Measurements from ENCODE around the gene PMF1.

Gene PMF1

DNA sequence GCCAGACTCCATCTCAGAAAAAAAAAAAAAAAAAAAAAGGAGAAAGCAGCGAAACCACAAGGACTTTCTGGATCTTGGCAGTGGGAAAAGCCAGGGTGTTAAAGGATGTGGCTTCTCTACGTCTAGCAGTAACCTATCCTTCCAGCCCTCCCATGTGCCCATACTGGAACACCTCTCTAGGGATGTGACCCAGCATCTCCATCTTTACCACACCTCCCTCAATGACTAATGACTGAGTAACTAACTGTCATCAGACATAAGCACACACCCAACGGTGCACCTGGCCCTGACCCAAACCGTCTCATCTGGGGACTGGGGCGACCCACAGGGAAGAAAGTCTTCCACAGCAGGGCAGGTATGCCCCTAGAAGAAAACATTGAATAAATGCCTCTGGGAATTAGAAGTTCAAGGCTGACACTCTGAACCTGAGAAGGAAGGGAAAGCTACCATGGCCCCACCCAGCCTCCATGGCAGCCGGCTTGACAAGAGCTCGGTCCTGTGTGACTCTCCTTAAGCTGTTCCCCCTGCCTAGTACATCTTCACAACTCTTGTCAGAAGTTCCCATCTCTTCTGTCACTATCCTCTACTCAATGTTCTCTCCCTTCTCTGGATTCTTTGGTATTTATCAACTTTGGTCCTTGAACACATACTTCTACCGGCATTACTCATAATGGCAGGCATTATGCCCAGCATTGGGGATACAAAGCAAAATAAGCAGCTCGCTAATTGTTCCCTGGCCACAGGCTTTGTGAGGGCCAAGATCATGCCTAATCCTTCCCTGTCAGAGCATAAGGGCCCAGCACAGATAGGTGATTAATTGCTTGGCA, 49.9 kb downstream of the PMF1 start:
- DNase-seq (ENCODE audit: low read depth in 2 of 2, low spot score in 1 of 2): no peak

DNA sequence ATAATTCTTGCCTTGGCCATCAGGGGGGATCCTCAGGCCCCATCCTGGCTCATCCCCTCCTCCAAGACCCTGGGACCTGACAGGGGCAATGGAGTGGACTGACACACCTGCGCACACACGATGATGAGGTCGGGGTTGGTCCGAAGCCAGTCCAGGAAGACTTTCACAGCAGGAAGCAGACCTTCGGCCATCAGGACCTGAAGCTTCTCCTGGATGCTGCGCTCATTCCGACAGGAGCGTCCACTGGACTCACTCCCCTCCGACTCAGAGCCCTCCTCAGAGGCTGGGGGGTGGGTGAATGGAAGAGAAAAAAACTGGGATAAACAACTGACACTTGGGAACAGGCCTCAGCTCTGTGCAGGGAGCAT, 50.5 kb downstream of the PMF1 start:
- DNase-seq (ENCODE audit: low read depth in 2 of 2, low spot score in 1 of 2): no peak

DNA sequence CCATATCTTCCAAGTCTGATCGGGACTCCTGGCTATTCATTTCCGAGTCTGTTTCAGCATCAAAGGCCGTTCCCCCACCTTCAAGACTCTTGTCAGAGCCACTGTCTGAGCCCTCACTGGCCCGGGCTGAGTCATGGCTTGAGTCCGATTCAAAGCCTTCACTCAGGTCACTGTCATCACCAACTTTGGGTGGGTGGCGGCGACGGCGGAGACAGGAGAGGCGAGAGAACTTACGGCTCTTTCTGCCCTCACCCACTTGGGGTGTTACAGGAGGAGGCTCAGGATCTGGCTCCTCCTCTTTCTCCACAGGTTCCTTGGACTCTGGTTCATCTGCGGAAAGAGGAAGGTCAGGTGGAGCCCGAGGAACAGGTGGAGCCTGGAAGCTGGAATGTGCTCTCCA, 53.2 kb downstream of the PMF1 start:
- DNase-seq (ENCODE audit: low read depth in 2 of 2, low spot score in 1 of 2): no peak

DNA sequence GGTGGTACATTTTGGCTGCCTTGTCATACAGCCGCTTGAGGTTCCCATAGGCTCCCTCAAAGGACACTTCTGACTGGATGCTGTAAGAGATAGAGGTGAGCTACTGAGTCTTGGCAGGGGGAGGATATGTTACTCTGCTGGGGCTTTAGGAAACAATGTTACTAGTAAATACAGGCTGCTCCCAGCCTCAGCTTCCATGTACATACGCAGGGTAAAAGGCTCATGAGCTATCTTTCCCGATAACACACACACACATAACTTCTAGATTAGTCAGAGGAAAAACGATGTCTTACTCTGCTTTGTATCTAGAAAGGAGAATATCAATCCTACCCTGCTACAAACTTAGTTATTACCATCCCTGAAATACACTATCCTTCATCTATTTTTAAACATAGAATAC, 55.5 kb downstream of the PMF1 start:
- DNase-seq (ENCODE audit: low read depth in 2 of 2, low spot score in 1 of 2): no peak

DNA sequence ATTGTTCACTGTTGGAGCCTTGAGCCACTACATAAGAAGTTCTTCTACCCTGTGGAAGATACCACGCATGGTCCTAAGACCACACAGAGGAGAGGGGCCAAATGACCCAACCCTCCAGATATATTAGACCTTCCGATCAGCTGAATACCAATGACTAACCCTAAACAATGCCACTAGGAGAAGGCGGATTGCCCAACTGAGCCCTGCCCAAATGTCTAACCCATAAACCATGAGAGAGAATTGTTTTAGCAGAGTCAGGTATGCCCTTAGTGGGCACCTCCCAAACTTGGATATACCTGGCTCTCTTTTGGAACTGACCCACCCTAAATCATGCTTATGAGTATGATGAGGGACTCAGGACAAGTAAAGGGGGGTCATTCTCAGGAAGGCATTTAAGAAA, 57.5 kb downstream of the PMF1 start:
- DNase-seq (ENCODE audit: low read depth in 2 of 2, low spot score in 1 of 2): no peak

DNA sequence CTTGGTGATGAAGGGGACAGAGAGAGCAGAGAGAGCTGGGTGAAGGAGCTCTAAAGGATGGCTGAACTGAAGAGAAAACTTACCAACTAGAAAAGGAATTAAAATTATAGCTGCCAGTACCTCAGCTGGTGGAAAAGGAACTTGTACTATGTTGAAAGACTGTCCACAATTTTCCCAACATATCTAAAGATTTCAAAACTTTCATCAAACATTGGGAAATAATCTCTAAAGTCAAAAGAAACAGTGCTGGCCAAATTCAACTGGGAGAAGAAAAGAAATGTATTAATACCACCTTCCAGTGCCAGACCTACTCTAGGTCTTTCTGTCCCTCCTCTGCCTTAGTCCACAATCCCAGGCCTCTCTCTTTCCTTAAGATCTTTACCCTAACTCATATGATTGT, 63.7 kb downstream of the PMF1 start:
- DNase-seq (ENCODE audit: low read depth in 2 of 2, low spot score in 1 of 2): no peak

DNA sequence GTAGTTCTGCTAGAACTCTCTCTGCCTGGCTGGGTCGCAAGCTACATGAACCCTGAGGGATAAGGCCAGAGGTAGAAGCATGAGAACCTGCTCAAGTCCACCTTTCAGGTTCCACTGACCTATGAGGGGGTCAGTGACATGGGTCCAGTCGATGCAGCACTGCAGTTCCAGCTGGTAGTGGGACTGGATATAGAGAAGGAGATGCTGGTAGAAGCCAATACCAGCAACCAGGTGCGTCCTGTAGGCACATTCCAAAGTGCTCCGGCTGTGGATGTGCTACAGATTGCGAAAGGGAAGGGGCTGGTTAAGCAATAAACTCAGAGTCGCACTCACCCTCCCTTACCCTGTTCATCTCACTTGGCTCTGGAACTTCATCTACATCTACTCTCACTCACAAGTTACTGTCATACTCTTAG, 64.2 kb downstream of the PMF1 start:
- no peak for DNase-seq (ENCODE audit: low read depth in 2 of 2, low spot score in 1 of 2)

DNA sequence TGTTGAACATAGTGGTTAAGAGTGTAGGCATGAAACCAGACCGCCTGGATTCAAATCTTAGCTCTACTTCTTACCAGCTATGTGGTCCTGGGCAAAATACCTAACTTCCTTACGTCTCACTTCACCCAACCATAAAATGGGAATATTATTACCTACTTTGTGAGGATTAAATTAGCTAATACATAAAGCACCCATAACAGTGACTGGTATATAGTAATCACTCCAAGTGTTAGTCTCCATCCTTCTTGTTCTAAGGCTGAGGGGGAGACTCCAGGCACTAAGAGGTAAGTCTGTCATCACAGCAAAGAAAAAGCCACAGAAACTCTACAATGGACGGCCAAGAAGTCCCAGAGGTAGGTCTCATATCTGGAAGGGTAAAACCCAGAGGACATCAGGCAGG, 67.0 kb downstream of the PMF1 start:
- DNase-seq (ENCODE audit: low read depth in 2 of 2, low spot score in 1 of 2): no peak

DNA sequence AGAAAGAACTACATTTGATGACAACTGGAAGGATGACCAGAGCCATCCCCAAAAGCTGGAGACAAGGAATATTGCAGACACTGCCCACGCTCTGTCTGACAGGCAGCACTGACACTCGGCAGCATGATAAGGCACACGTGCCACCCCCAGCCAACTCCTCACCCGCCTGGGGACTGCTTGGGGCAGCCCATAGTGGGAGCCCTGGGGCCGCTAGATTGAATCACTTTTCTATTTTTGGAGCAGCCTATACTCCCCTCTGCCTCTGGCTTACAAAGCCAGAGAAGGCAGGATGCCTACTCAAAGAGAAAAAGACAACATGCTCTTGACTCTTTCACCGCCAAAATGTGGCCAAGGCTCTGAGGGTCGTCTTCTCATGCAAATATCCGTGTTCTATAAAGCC, 68.5 kb downstream of the PMF1 start:
- DNase-seq (ENCODE audit: low read depth in 2 of 2, low spot score in 1 of 2): no peak

DNA sequence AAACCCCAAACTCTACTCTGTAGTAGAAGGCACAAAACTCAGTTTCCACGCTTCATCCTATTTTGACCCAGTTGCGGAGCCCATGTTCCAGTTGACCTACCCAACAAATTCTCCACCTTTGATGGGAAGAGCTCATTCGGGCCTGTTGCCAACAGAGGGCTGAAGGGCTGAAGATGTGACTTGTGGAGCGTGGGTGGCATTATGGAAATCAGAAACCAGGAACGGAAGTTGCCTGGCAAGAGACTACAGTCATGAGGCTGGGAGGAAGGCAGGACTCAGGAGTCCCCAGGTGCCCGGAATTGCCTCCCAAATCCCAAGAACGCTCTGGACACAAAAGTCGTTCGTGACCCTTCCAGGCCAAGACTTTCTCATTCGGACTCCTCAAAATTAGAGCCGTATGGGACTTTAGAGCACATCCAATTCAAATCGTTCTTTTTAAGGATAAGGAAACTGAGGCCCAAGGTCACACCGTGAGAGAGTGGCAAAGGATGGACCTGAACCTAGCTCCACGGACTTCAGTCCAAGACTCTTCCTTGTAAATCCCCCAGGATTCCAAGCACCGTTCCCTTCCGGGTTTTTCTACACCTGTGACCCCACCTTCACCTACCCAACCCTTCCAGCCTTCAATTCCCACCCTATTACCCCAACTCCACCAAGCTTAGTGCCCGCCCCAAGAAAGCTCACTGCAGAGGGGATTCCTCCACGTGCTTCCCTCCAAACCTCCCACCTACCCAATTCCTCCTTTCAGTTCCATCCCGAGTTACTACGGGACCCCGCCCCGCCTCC, 69.1 kb downstream of the PMF1 start:
- no peak for DNase-seq (ENCODE audit: low read depth in 2 of 2, low spot score in 1 of 2)

DNA sequence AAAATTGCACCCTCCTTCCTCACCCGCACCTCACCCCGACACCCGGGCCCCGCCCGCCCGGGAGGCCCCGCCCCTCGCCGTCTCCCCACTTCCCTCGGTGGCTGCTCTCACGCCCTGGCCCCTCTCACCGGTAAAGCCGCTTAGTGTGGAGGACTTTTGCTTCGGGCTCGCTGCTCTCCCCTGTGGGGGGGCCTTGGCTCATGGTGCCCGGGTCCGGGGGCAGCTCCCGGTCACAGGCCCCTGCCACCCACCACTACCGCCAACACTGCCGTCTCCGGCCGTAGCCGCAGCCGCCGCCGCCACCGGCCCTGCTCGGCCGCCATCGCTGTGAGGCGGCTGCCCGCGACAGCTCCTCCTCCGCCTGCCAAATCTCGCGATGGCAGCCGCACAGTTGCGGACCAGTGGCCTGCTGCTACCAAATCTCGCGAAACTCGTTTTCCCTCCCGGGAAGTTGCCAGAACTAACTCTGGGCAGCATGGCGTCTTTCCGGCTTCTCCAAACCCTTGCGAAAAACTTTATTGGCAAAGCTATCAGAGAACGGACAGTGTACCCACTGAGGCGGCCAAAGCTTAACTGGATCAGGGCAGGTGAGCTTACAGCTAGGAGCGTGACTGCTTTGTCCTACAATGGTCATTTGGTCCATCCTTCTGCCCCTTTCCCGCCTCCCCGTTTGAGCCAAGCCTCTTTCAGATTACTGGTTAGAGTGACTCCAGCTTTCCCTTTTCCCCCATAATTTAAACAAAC, 69.8 kb downstream of the PMF1 start, which contains the start of gene SMG5:
SMG5 (minus strand) TSS at position 347 of the 744 bp plus-strand sequence; CDS start at position 202, 145 bp downstream.
- DNase-seq (ENCODE audit: low read depth in 2 of 2, low spot score in 1 of 2): peak; percentile 79 to 87

DNA sequence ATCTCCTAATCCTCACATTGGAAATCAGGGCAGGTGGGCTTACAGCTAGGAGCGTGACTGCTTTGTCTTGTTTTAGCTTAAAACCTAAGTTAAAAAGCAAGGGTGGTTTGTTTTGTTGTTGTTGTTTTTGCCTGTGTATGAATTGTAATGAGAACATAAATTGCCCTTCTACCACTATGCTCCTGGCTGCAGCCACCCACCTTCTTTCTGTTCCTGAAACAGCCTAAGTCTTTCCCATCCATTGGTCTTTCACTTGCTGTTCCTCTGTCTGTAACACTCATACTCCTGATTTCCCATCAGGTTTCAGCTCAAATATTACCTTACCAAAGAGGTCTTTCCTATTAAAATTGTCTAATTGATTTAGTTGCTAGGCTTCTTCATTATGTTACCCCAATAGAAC, 70.7 kb downstream of the PMF1 start:
- no peak for DNase-seq (ENCODE audit: low read depth in 2 of 2, low spot score in 1 of 2)

DNA sequence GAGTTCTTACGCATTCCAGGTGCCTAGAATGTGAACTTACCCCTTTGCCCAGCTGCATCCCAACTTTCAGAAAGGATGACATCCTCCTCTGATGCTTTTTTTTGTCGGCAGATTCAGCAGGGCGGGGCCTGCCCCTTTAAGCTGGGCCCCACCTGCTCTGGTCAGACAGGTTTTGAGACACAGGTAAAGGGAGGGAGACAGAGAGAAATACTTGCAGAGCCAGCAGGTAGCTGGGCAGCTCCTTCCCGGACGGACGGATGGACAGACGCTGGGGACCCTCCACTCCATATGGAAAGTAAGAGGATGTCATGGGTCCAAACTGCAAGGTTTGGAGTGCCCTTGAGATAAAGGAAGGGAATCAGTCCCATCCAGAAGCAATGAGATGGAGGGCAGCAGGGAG, 71.3 kb downstream of the PMF1 start, which contains the start of gene TMEM79:
TMEM79 (plus strand) TSS at position 214 of the 400 bp plus-strand sequence. CDS start 902 bp downstream, outside the sequence.
- no peak for DNase-seq (ENCODE audit: low read depth in 2 of 2, low spot score in 1 of 2)

DNA sequence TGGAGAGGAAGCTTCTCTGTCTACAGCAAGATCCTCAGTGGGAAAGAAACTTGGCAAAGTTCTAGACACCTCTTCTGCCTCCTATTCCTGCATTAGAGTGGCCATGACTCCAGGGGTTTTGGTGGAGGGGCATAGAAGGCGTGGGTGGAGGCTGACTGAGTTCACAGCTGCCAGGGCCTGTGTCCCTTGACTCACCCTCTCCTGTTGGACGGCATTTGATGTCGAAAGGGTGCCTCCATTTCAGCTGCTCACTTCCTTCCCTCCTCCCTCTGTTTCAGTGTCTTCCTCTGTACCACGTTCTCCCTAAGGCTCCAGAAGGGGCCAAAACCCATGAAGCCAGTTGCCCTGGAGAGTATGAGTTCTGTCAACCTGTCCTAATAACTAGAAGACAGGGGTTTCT, 72.0 kb downstream of the PMF1 start:
- DNase-seq (ENCODE audit: low read depth in 2 of 2, low spot score in 1 of 2): no peak

DNA sequence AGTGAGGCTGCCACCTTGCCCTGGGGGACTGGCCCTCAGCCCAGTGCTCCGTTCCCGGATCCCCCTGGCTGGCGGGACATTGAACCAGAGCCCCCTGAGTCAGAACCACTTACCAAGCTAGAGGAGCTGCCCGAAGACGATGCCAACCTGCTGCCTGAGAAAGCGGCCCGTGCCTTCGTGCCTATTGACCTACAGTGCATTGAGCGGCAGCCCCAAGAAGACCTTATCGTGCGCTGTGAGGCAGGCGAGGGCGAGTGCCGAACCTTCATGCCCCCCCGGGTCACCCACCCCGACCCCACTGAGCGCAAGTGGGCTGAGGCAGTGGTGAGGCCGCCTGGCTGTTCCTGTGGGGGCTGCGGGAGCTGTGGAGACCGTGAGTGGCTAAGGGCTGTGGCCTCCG, 72.6 kb downstream of the PMF1 start:
- DNase-seq (ENCODE audit: low read depth in 2 of 2, low spot score in 1 of 2): no peak

DNA sequence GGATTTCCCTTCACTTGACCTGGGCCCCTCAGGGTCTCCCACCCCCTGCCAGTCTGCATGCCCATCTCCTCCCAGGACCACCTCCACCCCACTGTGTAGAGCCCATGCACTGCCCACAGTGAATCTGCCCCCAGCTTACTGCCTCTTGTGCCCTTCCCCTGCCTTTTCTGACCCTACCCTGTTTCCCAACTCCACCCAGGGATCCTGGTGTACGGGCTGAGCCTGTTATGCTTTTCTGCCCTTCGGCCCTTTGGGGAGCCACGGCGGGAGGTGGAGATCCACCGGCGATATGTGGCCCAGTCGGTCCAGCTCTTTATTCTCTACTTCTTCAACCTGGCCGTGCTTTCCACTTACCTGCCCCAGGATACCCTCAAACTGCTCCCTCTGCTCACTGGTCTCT, 73.3 kb downstream of the PMF1 start:
- no peak for DNase-seq (ENCODE audit: low read depth in 2 of 2, low spot score in 1 of 2)
